Heart left ventricle (tissue), 16 donors: Measurements from ENCODE around the gene FBXL4. TPM values are rescaled to one million over a fixed set of nuclear protein-coding genes. Genes with fewer than 3 reads are reported as not detected.
"Not testable (repeated sequence)": the region's sequence is repeated elsewhere in the genome, so short reads cannot be mapped to it uniquely, and the experiment has no call there.

Source experiments
- ATAC-seq, 4 donors: fragments of 200-7000 bp; cut with Tn5 transposase; one replicate each; pipeline ENCODE4 v1.9.1; 2020 to 2022; ENCODE audit warnings: moderate library complexity in 4 of 4, mild to moderate bottlenecking in 3 of 4, moderate number of reproducible peaks in 1 of 4
- DNase-seq, 5 donors: peaks; one replicate each; pipeline ENCODE4 v3.0.0-alpha.2; 2020
- H3K27ac ChIP-seq, 12 donors: fragments of 200-600 bp; sonication (generic) in 4 of 12; one replicate each; pipeline versions ENCODE4 v1.5.0 to v1.8.0; 2016 to 2022; ENCODE audit warnings: mild to moderate bottlenecking in 2 of 12
- H3K27me3 ChIP-seq, 9 donors: fragments of 200-600 bp; sonication (generic) in 2 of 9; one replicate each; pipeline versions ENCODE4 v1.5.1 to v1.8.0; 2016 to 2022; ENCODE audit warnings: mild to moderate bottlenecking in 3 of 9
- H3K36me3 ChIP-seq, 9 donors: fragments of 200-600 bp; sonication (generic) in 2 of 9; one replicate each; pipeline versions ENCODE4 v1.5.0 to v1.8.0; 2018 to 2022; ENCODE audit warnings: mild to moderate bottlenecking in 2 of 9
- H3K4me1 ChIP-seq, 12 donors: fragments of 200-600 bp; sonication (generic) in 4 of 12; one replicate each; pipeline versions ENCODE4 v1.5.0 to v1.8.0; 2016 to 2022; ENCODE audit warnings: mild to moderate bottlenecking in 3 of 12
- H3K4me3 ChIP-seq, 12 donors: fragments of 200-600 bp; sonication (generic) in 4 of 12; one replicate each; pipeline versions ENCODE4 v1.5.0 to v1.8.0; 2017 to 2022; ENCODE audit warnings: mild to moderate bottlenecking in 9 of 12, moderate library complexity in 4 of 12
- H3K9me3 ChIP-seq, 12 donors: fragments of 200-600 bp; sonication (generic) in 4 of 12; one replicate each; pipeline versions ENCODE4 v1.5.0 to v1.8.0; 2016 to 2022; ENCODE audit warnings: mild to moderate bottlenecking in 1 of 12
- POLR2A ChIP-seq, 2 donors: fragments of 450-650 bp; IDR thresholded peaks; one replicate each; pipeline ENCODE4 v1.6.1; 2017; ENCODE audit warnings: antibody characterized with exemption in 2 of 2, mild to moderate bottlenecking in 2 of 2, moderate library complexity in 2 of 2
- WGBS, 4 donors: extraction: QIAGEN DNeasy Blood & Tissue Kit in 2 of 4; methylation state at CpG; one replicate each; pipeline versions ENCODE4 v1.1.5 to v1.1.7; 2013 to 2018; 5-methylcytosine and 5-hydroxymethylcytosine counted together
- intact Hi-C, 10 donors: fragments of 100-400 bp; cut with DNase I; formaldehyde crosslinking; loops; one replicate each; pipeline versions ENCODE4 v1.11.1 to v1.14.2; 2022
- polyA plus RNA-seq, 2 donors: library from polyadenylated mRNA; stranded (reverse); fragments of 200-250 nt; gene quantifications; one replicate each; pipeline ENCODE4 v1.2.3, GENCODE V29; 2013
- total RNA-seq, 9 donors: library from RNA; depleted of rRNA in 2 of 9; stranded (reverse); fragments of >200 nt in 2 of 9; fragmentation: NEBNext Ultra II Directional in 3 of 9; extraction: Animal tissue kit (Norgen Biotek cat#: 25700) in 3 of 9; gene quantifications; one replicate each; pipeline versions ENCODE4 v1.1.0 to v1.2.4, GENCODE V29; 2016 to 2023
- TF ChIP-seq, protein P1 (sequence below), 12 donors: fragments of 200-600 bp; sonication (generic) in 4 of 12; IDR thresholded peaks; one replicate each; pipeline versions ENCODE4 v1.5.0 to v1.8.0; 2018 to 2022; ENCODE audit warnings: antibody characterized with exemption in 12 of 12, mild to moderate bottlenecking in 5 of 12
- donor health status: ischemic (EF 13 %, LVEDD 7.1; RV severe dilation, severe dysfunction).
- donor health status: healthy with polysubstance abuse.
- donor health status: DM: no; HTN: yes; CAD: no.
- donor health status: DM: no; HTN: no; CAD: no.
- donor health status: ischemic (EF 25% LVEDD 6.9; RV normal size, moderate dysfunction).
- donor health status: ischemic (EF 25% LVEDD 5.7; RV mildly dilated, moderate dysfunction).
- donor health status: healthy.
- donor health status: DM: yes; HTN: yes; CAD: no.
- donor health status: ischemic (EF 35%, LVEDD 5.7; RV mildly dilated, moderate dysfunction).
- donor health status: nonischemic (EF 11% LVEDD 7.7; RV severe dilation, severe dysfunction).
- donor health status: DM: yes; HTN: yes; CAD: no.
- donor health status: PGD.
- donor health status: ischemic (EF 29% LVEDD 5.4; RV normal size, mild dysfunction).
- donor health status: nonischemic (EF 23%, LVEDD 6.1; RV moderate dilation, normal function).

FBXL4 gene
- total and polyA plus RNA-seq, 11 donors: 2.9 to 22.0 (median 15.9) TPM

DNA sequence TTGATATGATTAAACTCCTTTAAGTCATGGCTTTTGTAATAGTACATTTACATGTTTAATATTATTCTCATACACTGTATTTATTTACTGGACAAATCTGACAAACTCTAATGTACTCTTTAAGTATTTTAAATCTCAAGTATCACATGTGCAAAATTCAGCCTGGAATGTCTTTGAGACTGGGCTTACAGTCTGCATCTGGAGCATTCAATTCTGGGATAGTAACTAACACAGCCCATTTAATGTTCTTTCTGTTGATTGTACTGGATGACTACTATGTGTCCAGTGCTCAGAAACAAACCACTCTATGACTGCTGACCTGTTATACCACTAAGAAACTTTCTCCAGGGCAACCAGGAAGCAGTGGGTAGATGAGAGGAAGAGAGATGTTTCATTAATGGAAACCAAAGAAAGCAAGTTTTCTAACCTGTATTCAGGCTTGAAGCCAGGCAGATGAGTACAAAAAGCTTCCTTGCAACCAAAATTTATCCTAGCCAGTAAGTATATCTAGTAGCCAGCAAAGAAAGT lies 26.8 kb downstream of the FBXL4 start:
- no peaks in the 10 kb centered on the region for H3K27me3 ChIP-seq
- peaks cover 0 to 13% (median 0%) of the 10 kb centered on the region in 12 donors for H3K4me1 ChIP-seq
- no peak for ATAC-seq
- H3K9me3 ChIP-seq: no peaks in the 10 kb centered on the region
- no peak for TF ChIP-seq POLR2A (IDR thresholded peaks at IDR 0.05)
- TF ChIP-seq, protein P1, sequence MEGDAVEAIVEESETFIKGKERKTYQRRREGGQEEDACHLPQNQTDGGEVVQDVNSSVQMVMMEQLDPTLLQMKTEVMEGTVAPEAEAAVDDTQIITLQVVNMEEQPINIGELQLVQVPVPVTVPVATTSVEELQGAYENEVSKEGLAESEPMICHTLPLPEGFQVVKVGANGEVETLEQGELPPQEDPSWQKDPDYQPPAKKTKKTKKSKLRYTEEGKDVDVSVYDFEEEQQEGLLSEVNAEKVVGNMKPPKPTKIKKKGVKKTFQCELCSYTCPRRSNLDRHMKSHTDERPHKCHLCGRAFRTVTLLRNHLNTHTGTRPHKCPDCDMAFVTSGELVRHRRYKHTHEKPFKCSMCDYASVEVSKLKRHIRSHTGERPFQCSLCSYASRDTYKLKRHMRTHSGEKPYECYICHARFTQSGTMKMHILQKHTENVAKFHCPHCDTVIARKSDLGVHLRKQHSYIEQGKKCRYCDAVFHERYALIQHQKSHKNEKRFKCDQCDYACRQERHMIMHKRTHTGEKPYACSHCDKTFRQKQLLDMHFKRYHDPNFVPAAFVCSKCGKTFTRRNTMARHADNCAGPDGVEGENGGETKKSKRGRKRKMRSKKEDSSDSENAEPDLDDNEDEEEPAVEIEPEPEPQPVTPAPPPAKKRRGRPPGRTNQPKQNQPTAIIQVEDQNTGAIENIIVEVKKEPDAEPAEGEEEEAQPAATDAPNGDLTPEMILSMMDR (IDR thresholded peaks at IDR 0.05): no peak
- peaks cover 0 to 18% (median 4%) of the 10 kb centered on the region in 9 donors for H3K36me3 ChIP-seq
- intact Hi-C loops: no loop called here
- no peak overlapping the region for H3K4me3 ChIP-seq
- DNase-seq: no peak
- no peak overlapping the region for H3K27ac ChIP-seq

DNA sequence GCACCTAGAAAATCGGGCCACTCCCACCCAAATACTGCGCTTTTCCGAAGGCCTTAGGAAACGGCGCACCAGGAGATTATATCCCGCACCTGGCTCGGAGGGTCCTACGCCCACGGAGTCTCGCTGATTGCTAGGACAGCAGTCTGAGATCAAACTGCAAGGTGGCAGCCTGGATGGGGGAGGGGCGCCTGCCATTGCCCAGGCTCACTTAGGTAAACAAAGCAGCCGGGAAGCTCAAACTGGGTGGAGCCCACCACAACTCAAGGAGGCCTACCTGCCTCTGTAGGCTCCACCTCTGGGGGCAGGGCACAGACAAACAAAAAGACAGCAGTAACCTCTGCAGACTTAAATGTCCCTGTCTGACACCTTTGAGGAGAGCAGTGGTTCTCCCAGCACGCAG lies 36.8 kb downstream of the FBXL4 start:
- WGBS, 4 donors: 90 to 98% (median 96%) methylated on average over 11 to 13 of the region's 13 CpGs
- Histone ChIP-seq H3K36me3 (peaks cover 0 to 23% (median 6%) of the 10 kb centered on the region in 9 donors), H3K9me3 (peaks cover 0 to 19% (median 0%) of the 10 kb centered on the region in 12 donors)
- ATAC-seq, H3K27ac ChIP-seq, H3K4me3 ChIP-seq, H3K27me3 ChIP-seq, H3K4me1 ChIP-seq, intact Hi-C loops, DNase-seq: not testable (repeated sequence)

DNA sequence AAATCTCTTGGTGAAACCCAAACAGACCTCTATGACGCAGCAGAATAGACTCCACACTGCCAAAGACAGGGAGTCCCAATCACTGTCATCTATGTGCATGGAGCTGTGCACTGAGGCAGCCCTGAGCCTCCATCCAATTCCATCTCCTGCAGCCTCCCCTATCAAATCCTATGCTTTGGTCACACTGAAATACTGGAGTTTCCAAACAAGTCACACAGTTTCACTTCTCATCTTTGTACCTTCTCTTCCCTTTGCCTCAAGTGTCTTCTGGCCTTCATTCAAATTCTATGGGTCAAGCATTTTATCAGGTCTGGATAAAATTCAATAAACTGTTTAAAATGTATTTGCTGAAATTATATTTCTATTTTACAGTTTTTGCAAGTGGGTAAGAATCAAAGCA lies 38.5 kb downstream of the FBXL4 start:
- H3K36me3 ChIP-seq: peaks cover 0 to 40% (median 17%) of the 10 kb centered on the region in 9 donors
- no peaks in the 10 kb centered on the region for H3K27me3 ChIP-seq
- WGBS, 4 donors: 100% methylated on average over 1 of the region's 1 CpG

DNA sequence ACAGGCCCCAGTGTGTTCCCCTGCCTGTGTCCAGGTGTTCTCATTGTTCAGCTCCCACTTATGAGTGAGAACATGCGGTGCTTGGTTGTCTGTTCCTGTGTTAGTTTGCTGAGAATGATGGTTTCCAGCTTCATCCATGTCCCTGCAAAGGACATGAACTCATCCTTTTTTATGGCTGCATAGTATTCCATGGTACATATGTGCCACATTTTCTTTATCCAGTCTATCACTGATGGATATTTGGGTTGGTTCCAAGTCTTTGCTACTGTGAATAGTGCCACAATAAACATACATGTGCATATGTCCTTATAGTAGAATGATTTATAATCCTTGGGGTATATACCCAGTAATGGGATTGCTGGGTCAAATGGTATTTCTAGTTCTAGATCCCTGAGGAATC lies 41.4 kb downstream of the FBXL4 start:
- ATAC-seq, intact Hi-C loops, H3K4me1 ChIP-seq, H3K9me3 ChIP-seq, H3K4me3 ChIP-seq, DNase-seq, H3K27ac ChIP-seq, H3K27me3 ChIP-seq: not testable (repeated sequence)
- peaks cover 0 to 56% (median 43%) of the 10 kb centered on the region in 9 donors for H3K36me3 ChIP-seq
- 96 to 100% (median 96%) methylated on average over 1 of the region's 1 CpG; no CpG with 5 or more reads in 1 of the 4 donors for WGBS, 4 donors

More for the DNA sequence above, 38.5 kb downstream of the FBXL4 start:
- no peak overlapping the region for H3K27ac ChIP-seq
- intact Hi-C loops: no loop called here
- ATAC-seq: no peak
- H3K4me1 ChIP-seq: no peaks in the 10 kb centered on the region
- no peak overlapping the region for H3K4me3 ChIP-seq
- TF ChIP-seq, protein P1 (IDR thresholded peaks at IDR 0.05): no peak
- no peak for TF ChIP-seq POLR2A (IDR thresholded peaks at IDR 0.05)
- peaks cover 0 to 19% (median 0%) of the 10 kb centered on the region in 12 donors for H3K9me3 ChIP-seq
- no peak for DNase-seq

DNA sequence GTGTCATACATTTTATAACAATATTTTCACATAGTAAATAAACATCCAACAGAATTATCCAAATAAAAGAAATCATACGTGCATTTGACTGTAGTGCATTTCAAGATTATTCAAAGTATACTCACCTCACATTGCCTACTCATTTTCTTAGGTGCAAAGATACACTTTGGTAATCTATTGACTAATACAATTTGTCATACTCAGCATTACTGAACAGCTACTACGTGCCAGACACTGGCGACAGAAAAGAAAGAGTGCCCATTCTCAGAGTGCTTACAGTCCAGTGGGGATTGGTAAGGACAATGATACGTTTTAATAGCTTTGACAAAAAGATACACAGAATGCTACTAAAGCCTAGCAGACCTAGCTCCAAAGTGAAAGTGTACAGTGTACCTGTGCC lies 42.0 kb downstream of the FBXL4 start:
- no peak overlapping the region for H3K4me3 ChIP-seq
- TF ChIP-seq POLR2A (IDR thresholded peaks at IDR 0.05): no peak
- TF ChIP-seq, protein P1 (IDR thresholded peaks at IDR 0.05): no peak
- no peaks in the 10 kb centered on the region for H3K4me1 ChIP-seq
- H3K27me3 ChIP-seq: no peaks in the 10 kb centered on the region
- ATAC-seq (no peak), DNase-seq (no peak)
- peaks cover 0 to 4% (median 0%) of the 10 kb centered on the region in 12 donors for H3K9me3 ChIP-seq
- peaks cover 0 to 61% (median 48%) of the 10 kb centered on the region in 9 donors for H3K36me3 ChIP-seq
- 95 to 97% (median 96%) methylated on average over 4 of the region's 4 CpGs for WGBS, 4 donors
- H3K27ac ChIP-seq: no peak overlapping the region
- intact Hi-C loops: no loop called here
